ENCODE measurements around the gene DUSP2. TPM values are rescaled to one million over a fixed set of nuclear protein-coding genes. Genes with fewer than 3 reads are reported as not detected.
A peak's percentile ranks its signal among the peaks of the same experiment; 100 is the strongest.

DUSP2 gene
- total and polyA plus RNA-seq, 10 of the 15 experiments (the other 5 are each of a cell fraction or from before 2014, with no cell fraction given), result 9.7 to 212 (median 57.2) TPM

DNA sequence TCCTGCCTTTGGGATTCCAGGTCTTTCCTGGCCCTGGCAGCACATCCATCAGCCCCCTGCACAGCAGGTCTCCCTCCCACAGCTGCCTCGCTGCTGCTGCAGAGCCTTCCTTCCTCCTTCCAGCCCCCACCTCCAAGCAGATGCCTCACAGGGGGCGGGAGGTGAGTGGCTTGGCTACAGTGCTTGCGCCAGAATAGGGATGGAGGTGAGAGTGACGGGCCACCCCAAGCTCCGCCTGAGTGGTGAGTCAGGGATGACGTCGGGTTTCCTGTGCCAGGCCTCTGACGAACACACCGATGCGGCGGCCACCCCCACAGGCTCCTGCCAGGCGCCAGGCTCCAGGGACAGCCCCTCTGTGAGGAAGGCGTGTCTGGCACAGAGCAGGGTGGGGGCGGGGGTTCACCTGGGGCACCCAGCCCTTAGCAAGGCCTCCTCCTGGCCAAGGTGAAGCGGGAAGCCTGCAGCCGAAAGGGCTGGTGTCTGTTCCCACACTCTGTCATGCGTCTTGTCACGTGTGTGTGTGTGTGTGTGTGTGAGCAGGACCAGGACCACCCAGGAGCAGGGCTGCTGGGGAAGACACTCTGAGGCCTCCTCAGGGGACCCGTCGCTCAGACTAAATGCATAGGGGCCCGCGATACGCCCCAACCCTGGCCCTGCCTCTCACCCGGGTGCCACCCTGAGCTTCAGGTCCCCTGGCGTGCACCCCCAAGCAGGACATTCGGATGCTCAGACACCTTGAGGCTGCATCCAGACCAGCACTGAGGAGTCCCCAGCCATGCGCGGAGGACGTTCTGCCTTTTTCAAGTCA lies 3.4 kb upstream of the DUSP2 start (continued):
- TF ChIP-seq, protein P1, sequence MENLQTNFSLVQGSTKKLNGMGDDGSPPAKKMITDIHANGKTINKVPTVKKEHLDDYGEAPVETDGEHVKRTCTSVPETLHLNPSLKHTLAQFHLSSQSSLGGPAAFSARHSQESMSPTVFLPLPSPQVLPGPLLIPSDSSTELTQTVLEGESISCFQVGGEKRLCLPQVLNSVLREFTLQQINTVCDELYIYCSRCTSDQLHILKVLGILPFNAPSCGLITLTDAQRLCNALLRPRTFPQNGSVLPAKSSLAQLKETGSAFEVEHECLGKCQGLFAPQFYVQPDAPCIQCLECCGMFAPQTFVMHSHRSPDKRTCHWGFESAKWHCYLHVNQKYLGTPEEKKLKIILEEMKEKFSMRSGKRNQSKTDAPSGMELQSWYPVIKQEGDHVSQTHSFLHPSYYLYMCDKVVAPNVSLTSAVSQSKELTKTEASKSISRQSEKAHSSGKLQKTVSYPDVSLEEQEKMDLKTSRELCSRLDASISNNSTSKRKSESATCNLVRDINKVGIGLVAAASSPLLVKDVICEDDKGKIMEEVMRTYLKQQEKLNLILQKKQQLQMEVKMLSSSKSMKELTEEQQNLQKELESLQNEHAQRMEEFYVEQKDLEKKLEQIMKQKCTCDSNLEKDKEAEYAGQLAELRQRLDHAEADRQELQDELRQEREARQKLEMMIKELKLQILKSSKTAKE (IDR thresholded peaks at IDR 0.05; ENCODE audit: low read depth, poor library complexity, severe bottlenecking), result peak; percentile 19
- TF ChIP-seq SP1 (IDR thresholded peaks at IDR 0.05; ENCODE audit: low read depth, low read length) (no peak), BACH1 (IDR thresholded peaks at IDR 0.05; ENCODE audit: borderline replicate concordance) (peak; percentile 53; the same call in 1 of the 2 replicates), PAX5 (IDR thresholded peaks at IDR 0.05; ENCODE audit: borderline replicate concordance, low read depth, low read length) (no peak), CEBPZ (IDR thresholded peaks at IDR 0.05; ENCODE audit: low read depth, low read length) (no peak), HSF1 (IDR thresholded peaks at IDR 0.05; ENCODE audit: low read depth, low read length) (no peak), ASH2L (IDR thresholded peaks at IDR 0.05; ENCODE audit: borderline replicate concordance, low read depth) (no peak), IRF3 (IDR thresholded peaks at IDR 0.05) (no peak), NR2F1 (conservative IDR thresholded peaks at IDR 0.05) (0 out of 2 replicates have a peak, but pooled peaks have one; percentile 53), SMC3 (IDR thresholded peaks at IDR 0.05; ENCODE audit: borderline replicate concordance, low read length) (0 out of 2 replicates have a peak, but pooled peaks have one; percentile 2), JUNB (IDR thresholded peaks at IDR 0.05) (peak; percentile 47; the same call in 1 of the 2 replicates), NBN (IDR thresholded peaks at IDR 0.05) (peak; percentile 95), MYC (IDR thresholded peaks at IDR 0.05; ENCODE audit: insufficient read depth, insufficient read length, insufficient replicate concordance, low read length, severe bottlenecking) (no peak), YBX1 (IDR thresholded peaks at IDR 0.05) (no peak), HDGF (IDR thresholded peaks at IDR 0.05) (peak; percentile 98), CHD2 (IDR thresholded peaks at IDR 0.05; ENCODE audit: borderline replicate concordance, low read depth, low read length) (peak; percentile 88), ZZZ3 (IDR thresholded peaks at IDR 0.05; ENCODE audit: control insufficient read depth, insufficient read length, low read depth) (no peak), RBBP5 (conservative IDR thresholded peaks at IDR 0.05) (no peak), TCF12 (IDR thresholded peaks at IDR 0.05; ENCODE audit: low read depth, low read length) (no peak; the same call in 1 of the 2 replicates), EP300 (IDR thresholded peaks at IDR 0.05; ENCODE audit: borderline replicate concordance in 1 of 2, control insufficient read depth in 1 of 2, low read depth in 2 of 2, low read length in 2 of 2) (peak; percentile 82 to 89; a peak in 3 of 4 replicates)
- TF ChIP-seq, protein P2, sequence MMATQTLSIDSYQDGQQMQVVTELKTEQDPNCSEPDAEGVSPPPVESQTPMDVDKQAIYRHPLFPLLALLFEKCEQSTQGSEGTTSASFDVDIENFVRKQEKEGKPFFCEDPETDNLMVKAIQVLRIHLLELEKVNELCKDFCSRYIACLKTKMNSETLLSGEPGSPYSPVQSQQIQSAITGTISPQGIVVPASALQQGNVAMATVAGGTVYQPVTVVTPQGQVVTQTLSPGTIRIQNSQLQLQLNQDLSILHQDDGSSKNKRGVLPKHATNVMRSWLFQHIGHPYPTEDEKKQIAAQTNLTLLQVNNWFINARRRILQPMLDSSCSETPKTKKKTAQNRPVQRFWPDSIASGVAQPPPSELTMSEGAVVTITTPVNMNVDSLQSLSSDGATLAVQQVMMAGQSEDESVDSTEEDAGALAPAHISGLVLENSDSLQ (IDR thresholded peaks at IDR 0.05), result peak; percentile 96

Data from GM12878 (cell line).